ENCODE measurements around the gene TMEM208.

The TMEM208 gene

GRCh38 chr16:67237396-67238277 lies 10.7 kb downstream of the TMEM208 start:
- no peak for TF ChIP-seq CTCF (IDR thresholded peaks at IDR 0.05)
- Histone ChIP-seq H3K27me3 (no peaks in the 10 kb centered on the region), H3K27ac (no peak overlapping the region), H3K36me3 (peaks cover 70% of the 10 kb centered on the region), H3K4me3 (ENCODE audit: low read depth in 1 of 2, low read length in 1 of 2) (no peak overlapping the region), H3K9me3 (no peaks in the 10 kb centered on the region), H3K4me1 (ENCODE audit: control insufficient read depth in 1 of 2, insufficient read depth in 1 of 2, low read depth in 1 of 2, low read length in 1 of 2) (peaks cover 0 to 3% of the 10 kb centered on the region in 2 experiments)

- H3K4me3 ChIP-seq (ENCODE audit: low read depth in 1 of 2, low read length in 1 of 2), result no peak overlapping the region
- TF ChIP-seq CTCF (IDR thresholded peaks at IDR 0.05), result no peak
- H3K27me3 ChIP-seq, result no peaks in the 10 kb centered on the region
- H3K4me1 ChIP-seq (ENCODE audit: control insufficient read depth in 1 of 2, insufficient read depth in 1 of 2, low read depth in 1 of 2, low read length in 1 of 2), result peaks cover 5 to 7% of the 10 kb centered on the region in 2 experiments
- H3K36me3 ChIP-seq, result peaks cover 66% of the 10 kb centered on the region
- H3K9me3 ChIP-seq, result no peaks in the 10 kb centered on the region
- no peak overlapping the region for H3K27ac ChIP-seq
These were observed 11.3 kb downstream of the TMEM208 start for GRCh38 chr16:67238278-67238575.

- Histone ChIP-seq H3K4me3 (ENCODE audit: low read depth in 1 of 2, low read length in 1 of 2) (no peak overlapping the region), H3K36me3 (peaks cover 59% of the 10 kb centered on the region), H3K4me1 (ENCODE audit: control insufficient read depth in 1 of 2, insufficient read depth in 1 of 2, low read depth in 1 of 2, low read length in 1 of 2) (peaks cover 12 to 14% of the 10 kb centered on the region in 2 experiments), H3K27me3 (no peaks in the 10 kb centered on the region), H3K27ac (no peak overlapping the region), H3K9me3 (no peaks in the 10 kb centered on the region)
- no peak for TF ChIP-seq CTCF (IDR thresholded peaks at IDR 0.05)
These were observed 12.0 kb downstream of the TMEM208 start for GRCh38 chr16:67238806-67239470.

- no peak for TF ChIP-seq CTCF (IDR thresholded peaks at IDR 0.05)
- peaks cover 27 to 30% of the 10 kb centered on the region in 2 experiments for H3K4me1 ChIP-seq (ENCODE audit: control insufficient read depth in 1 of 2, insufficient read depth in 1 of 2, low read depth in 1 of 2, low read length in 1 of 2)
- peaks cover 44% of the 10 kb centered on the region for H3K36me3 ChIP-seq
- no peaks in the 10 kb centered on the region for H3K9me3 ChIP-seq
- H3K27ac ChIP-seq, result no peak overlapping the region
- no peak overlapping the region for H3K4me3 ChIP-seq (ENCODE audit: low read depth in 1 of 2, low read length in 1 of 2)
- no peaks in the 10 kb centered on the region for H3K27me3 ChIP-seq
These were observed 13.6 kb downstream of the TMEM208 start for GRCh38 chr16:67240506-67240905.

GRCh38 chr16:67241008-67241900 lies 14.3 kb downstream of the TMEM208 start:
- Histone ChIP-seq H3K4me3 (ENCODE audit: low read depth in 1 of 2, low read length in 1 of 2) (no peak overlapping the region), H3K9me3 (no peaks in the 10 kb centered on the region), H3K27ac (no peak overlapping the region), H3K36me3 (peaks cover 36% of the 10 kb centered on the region), H3K27me3 (no peaks in the 10 kb centered on the region), H3K4me1 (ENCODE audit: control insufficient read depth in 1 of 2, insufficient read depth in 1 of 2, low read depth in 1 of 2, low read length in 1 of 2) (peaks cover 35 to 37% of the 10 kb centered on the region in 2 experiments)
- TF ChIP-seq CTCF (IDR thresholded peaks at IDR 0.05), result no peak
